Bronchial epithelial cell (primary cell): Measurements from ENCODE around the gene GALNT11. TPM values are rescaled to one million over a fixed set of nuclear protein-coding genes. Genes with fewer than 3 reads are reported as not detected.

Experiments
- DNase-seq: peaks from one replicate; pipeline ENCODE4 v3.0.0-alpha.2; 2010; ENCODE audit warnings: low read depth
- FAIRE-seq: peaks from 2 replicates; lab custom pipeline; 2011; peaks lifted over from hg19 to GRCh38; lab: Jason Lieb, UNC
- H3K27me3 ChIP-seq: 2 replicates; pipeline ENCODE4 v1.5.1; 2011; ENCODE audit warnings: low read length; ENCODE audit not compliant: control insufficient read depth, insufficient read depth
- H3K36me3 ChIP-seq: 2 replicates; pipeline ENCODE4 v1.5.1; 2011; ENCODE audit warnings: low read length; ENCODE audit not compliant: control insufficient read depth, insufficient read depth
- H3K4me3 ChIP-seq: 2 replicates; pipeline ENCODE4 v1.5.1; 2011; ENCODE audit warnings: mild to moderate bottlenecking, low read depth, low read length, control low read depth
- CTCF ChIP-seq: IDR thresholded peaks from 2 replicates; pipeline ENCODE4 v1.5.1; 2011; ENCODE audit warnings: mild to moderate bottlenecking, moderate library complexity, low read length, control low read depth, inconsistent platforms; ENCODE audit not compliant: insufficient read depth, severe bottlenecking
- total RNA-seq: library from RNA; depleted of rRNA; stranded (reverse); fragments of >200 nt; gene quantifications from 2 replicates; pipeline ENCODE4 v1.2.1, GENCODE V29; 2014

GALNT11 gene
- total RNA-seq, 1 donor from 2014 or later, result 31.9 TPM

GRCh38 chr7:151987748-151988529 lies 37.5 kb upstream of the GALNT11 start:
- TF ChIP-seq CTCF, result no peak
- Histone ChIP-seq H3K36me3 (no peaks in the 10 kb centered on the region), H3K27me3 (no peaks in the 10 kb centered on the region), H3K4me3 (no peak overlapping the region)
- DNase-seq (no peak), FAIRE-seq (no peak)

GRCh38 chr7:151992375-151992774 lies 33.1 kb upstream of the GALNT11 start:
- Histone ChIP-seq H3K36me3 (no peaks in the 10 kb centered on the region), H3K4me3 (no peak overlapping the region), H3K27me3 (no peaks in the 10 kb centered on the region)
- DNase-seq (peak; percentile 34), FAIRE-seq (no peak)
- TF ChIP-seq CTCF, result peak; percentile 47

- H3K27me3 ChIP-seq, result no peaks in the 10 kb centered on the region
- no peak overlapping the region for H3K4me3 ChIP-seq
- peak; percentile 50 for DNase-seq
- no peak for TF ChIP-seq CTCF
- no peaks in the 10 kb centered on the region for H3K36me3 ChIP-seq
- no peak for FAIRE-seq
These were observed 31.3 kb upstream of the GALNT11 start for GRCh38 chr7:151993977-151994676.

GRCh38 chr7:151999424-152000090 lies 25.9 kb upstream of the GALNT11 start:
- H3K36me3 ChIP-seq, result no peaks in the 10 kb centered on the region
- no peak overlapping the region for H3K4me3 ChIP-seq
- no peak for DNase-seq
- no peak for TF ChIP-seq CTCF
- H3K27me3 ChIP-seq, result no peaks in the 10 kb centered on the region
- no peak for FAIRE-seq

GRCh38 chr7:152000191-152000590 lies 25.3 kb upstream of the GALNT11 start:
- no peak for FAIRE-seq
- no peaks in the 10 kb centered on the region for H3K36me3 ChIP-seq
- no peak for DNase-seq
- TF ChIP-seq CTCF, result no peak
- no peaks in the 10 kb centered on the region for H3K27me3 ChIP-seq
- no peak overlapping the region for H3K4me3 ChIP-seq
